ENCODE data around the gene EMP1. TPM values are rescaled to one million over a fixed set of nuclear protein-coding genes. Genes with fewer than 3 reads are reported as not detected.
A peak's percentile ranks its signal among the peaks of the same experiment; 100 is the strongest.

EMP1 gene
- total RNA-seq, 1 donor from 2014 or later = not detected

DNA sequence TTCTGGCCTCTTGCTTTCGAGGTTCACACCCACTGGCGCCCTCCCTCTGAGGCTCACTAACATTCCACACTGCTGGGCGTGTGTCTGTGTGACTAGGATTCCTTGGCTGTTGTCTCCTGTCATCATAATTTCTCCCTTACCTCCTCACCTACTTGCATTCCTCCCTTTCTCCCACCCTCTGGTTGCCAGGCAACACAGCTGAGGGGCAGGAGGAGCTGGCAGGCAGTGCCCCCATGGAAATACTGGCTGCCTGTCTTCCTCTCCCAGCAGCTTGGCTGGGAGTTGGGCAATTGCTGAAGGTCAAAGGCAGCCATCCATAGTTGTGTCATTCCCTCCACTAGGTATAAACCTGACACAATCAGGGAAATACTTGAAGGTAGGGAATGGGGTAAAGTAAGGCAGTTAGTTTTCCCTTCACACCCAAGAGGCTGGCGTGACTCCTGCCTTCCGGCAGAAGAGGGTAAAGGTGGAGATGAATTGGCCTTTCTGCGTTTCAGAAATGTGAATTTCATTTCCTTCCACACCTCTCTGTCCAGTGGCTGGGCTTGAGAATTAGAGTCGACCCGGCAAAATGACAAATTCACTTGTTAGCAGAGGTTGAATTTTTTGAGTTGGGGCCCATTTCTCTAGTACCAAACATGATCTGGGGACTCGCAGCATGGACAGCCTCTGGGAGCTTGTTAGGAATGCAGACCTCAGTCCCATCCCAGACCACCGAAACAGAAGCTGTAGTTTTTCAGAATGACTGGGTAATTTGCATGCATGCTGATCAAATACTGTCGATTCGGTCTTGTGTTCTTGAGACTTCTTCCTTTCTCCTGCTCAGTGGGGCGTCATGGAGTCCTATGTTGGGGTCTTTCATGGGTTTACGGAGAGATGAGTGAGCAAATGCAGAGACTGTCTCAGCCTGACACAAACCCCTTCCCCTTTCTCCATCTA lies 24.3 kb upstream of the EMP1 start:
- ChIA-PET POLR2A (no interaction called here), CTCF (no interaction called here)
- ATAC-seq (ENCODE audit: low read depth) = peak; percentile 16
- Mint-ChIP-seq H3K27me3 (peaks cover 15% of the 10 kb centered on the region), H3K27ac (peak overlapping the region; percentile 41), H3K9me3 (peaks cover 2% of the 10 kb centered on the region), H3K36me3 (ENCODE audit: low read depth) (no peaks in the 10 kb centered on the region), H3K4me1 (peaks cover 22% of the 10 kb centered on the region), H3K4me3 (peak overlapping the region; percentile 30)
- intact Hi-C loops (cut with micrococcal nuclease) = no loop called here
- TF ChIP-seq CTCF (IDR thresholded peaks at IDR 0.05) = no peak
- DNase-seq = no peak

DNA sequence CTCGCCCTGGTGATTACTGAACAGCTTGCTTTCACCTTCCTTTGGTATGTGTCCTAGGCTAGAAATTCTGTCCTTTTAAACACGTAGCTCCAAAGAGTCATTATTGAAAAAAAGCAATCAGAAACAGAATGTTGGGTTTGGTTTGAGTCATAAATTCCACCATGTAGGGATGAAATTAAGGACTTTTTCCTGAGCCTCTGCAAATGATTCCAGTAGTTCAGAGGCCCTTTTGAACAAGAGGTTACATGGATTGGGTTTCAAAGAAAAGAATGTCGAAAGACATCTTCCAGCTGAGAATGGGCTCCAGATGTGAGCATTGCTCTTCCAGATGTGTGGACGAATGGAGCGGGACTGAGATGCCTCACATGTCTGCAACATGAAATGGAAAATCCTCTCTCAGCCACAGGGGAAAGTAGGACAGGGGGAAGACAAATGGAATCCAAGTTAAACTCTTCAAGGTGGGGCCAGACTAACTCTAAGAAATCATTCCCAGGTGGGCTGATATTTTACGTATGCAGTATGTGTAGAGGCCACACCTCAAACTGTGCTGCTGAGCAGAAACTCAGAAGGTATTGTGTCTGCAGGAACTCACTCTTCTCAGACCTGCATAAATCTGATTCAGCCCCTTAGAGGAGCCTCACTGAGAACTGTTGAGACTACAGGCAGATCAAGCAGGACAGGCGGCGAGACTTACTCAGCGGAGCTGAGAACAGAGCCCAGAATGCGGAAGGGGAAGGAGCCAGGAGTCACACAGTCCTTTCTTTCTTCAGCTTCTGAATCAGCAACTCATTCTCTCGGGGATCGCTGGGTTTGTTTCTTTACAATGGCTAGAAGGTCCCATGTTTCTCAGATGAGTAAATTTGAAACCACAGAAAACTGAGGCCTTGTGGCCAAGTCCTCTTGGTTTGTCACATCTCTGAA lies 23.3 kb upstream of the EMP1 start:
- no peak for TF ChIP-seq CTCF (IDR thresholded peaks at IDR 0.05)
- H3K27ac Mint-ChIP-seq = peak overlapping the region; percentile 18
- ChIA-PET POLR2A (interaction anchor here (0.6 to 0.8 kb wide), 2 partner anchors 13 to 75 kb away, joined by 3 to 5 read pairs; no protein-coding TSS in a partner anchor), CTCF (no interaction called here)
- no peaks in the 10 kb centered on the region for H3K9me3 Mint-ChIP-seq
- no peaks in the 10 kb centered on the region for H3K36me3 Mint-ChIP-seq (ENCODE audit: low read depth)
- H3K27me3 Mint-ChIP-seq = peaks cover 22% of the 10 kb centered on the region
- peak; percentile 96 for ATAC-seq (ENCODE audit: low read depth)
- peak overlapping the region; percentile 35 for H3K4me3 Mint-ChIP-seq
- H3K4me1 Mint-ChIP-seq = peaks cover 22% of the 10 kb centered on the region
- intact Hi-C loops (cut with micrococcal nuclease) = loop anchor here (1.0 kb wide), 2 partner anchors 23 to 72 kb away; partner anchors contain the start of gene EMP1
- DNase-seq = peak; percentile 20

GRCh38 chr12:13175499-13175898 lies 21.0 kb upstream of the EMP1 start:
- Mint-ChIP-seq H3K36me3 (ENCODE audit: low read depth) (no peaks in the 10 kb centered on the region), H3K27me3 (peaks cover 32% of the 10 kb centered on the region), H3K4me3 (no peak overlapping the region), H3K9me3 (no peaks in the 10 kb centered on the region), H3K27ac (no peak overlapping the region), H3K4me1 (peaks cover 33% of the 10 kb centered on the region)
- intact Hi-C loops (cut with micrococcal nuclease) = no loop called here
- CTCF ChIA-PET = no interaction called here
- ATAC-seq (ENCODE audit: low read depth) (no peak), DNase-seq (no peak)
- no peak for TF ChIP-seq CTCF (IDR thresholded peaks at IDR 0.05)
- POLR2A ChIA-PET = no interaction called here

GRCh38 chr12:13176256-13176655 lies 20.3 kb upstream of the EMP1 start:
- H3K9me3 Mint-ChIP-seq = no peaks in the 10 kb centered on the region
- intact Hi-C loops (cut with micrococcal nuclease) = no loop called here
- DNase-seq = no peak
- H3K36me3 Mint-ChIP-seq (ENCODE audit: low read depth) = no peaks in the 10 kb centered on the region
- no peak overlapping the region for H3K4me3 Mint-ChIP-seq
- ChIA-PET POLR2A (no interaction called here), CTCF (no interaction called here)
- TF ChIP-seq CTCF (IDR thresholded peaks at IDR 0.05) = no peak
- peaks cover 27% of the 10 kb centered on the region for H3K27me3 Mint-ChIP-seq
- peaks cover 33% of the 10 kb centered on the region for H3K4me1 Mint-ChIP-seq
- no peak overlapping the region for H3K27ac Mint-ChIP-seq
- ATAC-seq (ENCODE audit: low read depth) = no peak

- Mint-ChIP-seq H3K9me3 (no peaks in the 10 kb centered on the region), H3K27me3 (peaks cover 32% of the 10 kb centered on the region), H3K27ac (no peak overlapping the region), H3K4me3 (no peak overlapping the region), H3K36me3 (ENCODE audit: low read depth) (no peaks in the 10 kb centered on the region), H3K4me1 (peaks cover 28% of the 10 kb centered on the region)
- ChIA-PET POLR2A (no interaction called here), CTCF (no interaction called here)
- ATAC-seq (ENCODE audit: low read depth) (no peak), DNase-seq (no peak)
- intact Hi-C loops (cut with micrococcal nuclease) = no loop called here
- no peak for TF ChIP-seq CTCF (IDR thresholded peaks at IDR 0.05)
Observed at GRCh38 chr12:13177373-13177772, 19.2 kb upstream of the EMP1 start.
